Measurements from ENCODE around the gene SPAG16. TPM values are rescaled to one million over a fixed set of nuclear protein-coding genes. Genes with fewer than 3 reads are reported as not detected.
A peak's percentile ranks its signal among the peaks of the same experiment; 100 is the strongest.

Gene SPAG16
- polyA plus RNA-seq, 1 of the 3 experiments (the other 2 are of a cell fraction) = 29.5 TPM

DNA sequence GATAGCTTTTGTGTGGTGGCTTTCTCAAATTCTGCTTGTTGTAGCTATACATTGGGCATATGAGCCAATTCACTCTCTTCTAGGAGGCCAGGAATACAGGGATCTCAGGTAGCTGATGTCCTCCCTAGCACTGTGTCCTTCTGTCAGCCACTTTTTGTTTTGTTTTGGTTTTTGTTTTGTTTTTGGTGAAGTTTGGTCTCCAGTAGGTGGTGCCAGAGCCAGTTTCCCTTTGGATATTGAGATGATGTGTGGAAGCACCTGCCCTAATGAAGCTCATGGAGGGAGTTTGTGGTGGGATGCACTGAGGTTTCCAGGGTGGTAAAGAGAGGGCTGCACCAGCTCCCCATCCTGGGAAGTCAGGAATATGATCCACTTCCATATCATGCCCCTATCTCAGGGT is 1026.1 kb downstream of the SPAG16 start:
- CTCF ChIA-PET = interaction anchor here (0.9 to 2.2 kb wide), 6 partner anchors 9 to 76 kb away, joined by 3 to 8 read pairs (median 4); no protein-coding TSS in a partner anchor
- no peak for DNase-seq
- peaks cover 8% of the 10 kb centered on the region; the same call in 1 of the 2 replicates for H3K9me3 ChIP-seq
- POLR2A ChIA-PET = no interaction called here
- peaks cover 0 to 13% of the 10 kb centered on the region in 2 experiments; a peak in 1 of 4 replicates for H3K4me1 ChIP-seq (ENCODE audit: control insufficient read depth in 1 of 2, insufficient read depth in 2 of 2, low read depth in 1 of 2, low read length in 1 of 2)
- no peak overlapping the region for H3K4me2 ChIP-seq
- no peak overlapping the region for H3K9ac ChIP-seq
- H3F3A ChIP-seq (replicated peaks; ENCODE audit: insufficient read depth) = peaks cover 10% of the 10 kb centered on the region
- H3K79me2 ChIP-seq (ENCODE audit: insufficient read depth) = no peaks in the 10 kb centered on the region
- no peaks in the 10 kb centered on the region for H3K36me3 ChIP-seq (replicated peaks in 1 of 2; ENCODE audit: control insufficient read depth in 1 of 2, insufficient read depth in 2 of 2, low read length in 1 of 2)
- no peaks in the 10 kb centered on the region for H3K9me2 ChIP-seq
- no peak overlapping the region for H3K27ac ChIP-seq (ENCODE audit: low read depth in 2 of 2, low read length in 1 of 2)
- no peaks in the 10 kb centered on the region for H3K27me3 ChIP-seq (ENCODE audit: insufficient read depth)
- no peak overlapping the region for H3K4me3 ChIP-seq (ENCODE audit: low read depth in 2 of 2, low read length in 1 of 2)
- TF ChIP-seq, protein P1, sequence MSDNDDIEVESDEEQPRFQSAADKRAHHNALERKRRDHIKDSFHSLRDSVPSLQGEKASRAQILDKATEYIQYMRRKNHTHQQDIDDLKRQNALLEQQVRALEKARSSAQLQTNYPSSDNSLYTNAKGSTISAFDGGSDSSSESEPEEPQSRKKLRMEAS (IDR thresholded peaks at IDR 0.05; ENCODE audit: low read depth) = no peak
- TF ChIP-seq RXRA (IDR thresholded peaks at IDR 0.05; ENCODE audit: borderline replicate concordance, low read depth) = no peak
- TF ChIP-seq RAD21 (IDR thresholded peaks at IDR 0.05; ENCODE audit: low read length) = peak; percentile 50
- TF ChIP-seq, protein P2, sequence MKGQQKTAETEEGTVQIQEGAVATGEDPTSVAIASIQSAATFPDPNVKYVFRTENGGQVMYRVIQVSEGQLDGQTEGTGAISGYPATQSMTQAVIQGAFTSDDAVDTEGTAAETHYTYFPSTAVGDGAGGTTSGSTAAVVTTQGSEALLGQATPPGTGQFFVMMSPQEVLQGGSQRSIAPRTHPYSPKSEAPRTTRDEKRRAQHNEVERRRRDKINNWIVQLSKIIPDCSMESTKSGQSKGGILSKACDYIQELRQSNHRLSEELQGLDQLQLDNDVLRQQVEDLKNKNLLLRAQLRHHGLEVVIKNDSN (IDR thresholded peaks at IDR 0.05; ENCODE audit: borderline replicate concordance, low read depth) = no peak
- TF ChIP-seq EZH2phosphoT487 (IDR thresholded peaks at IDR 0.05; ENCODE audit: borderline replicate concordance, low read depth) = no peak
- TF ChIP-seq, protein P3, sequence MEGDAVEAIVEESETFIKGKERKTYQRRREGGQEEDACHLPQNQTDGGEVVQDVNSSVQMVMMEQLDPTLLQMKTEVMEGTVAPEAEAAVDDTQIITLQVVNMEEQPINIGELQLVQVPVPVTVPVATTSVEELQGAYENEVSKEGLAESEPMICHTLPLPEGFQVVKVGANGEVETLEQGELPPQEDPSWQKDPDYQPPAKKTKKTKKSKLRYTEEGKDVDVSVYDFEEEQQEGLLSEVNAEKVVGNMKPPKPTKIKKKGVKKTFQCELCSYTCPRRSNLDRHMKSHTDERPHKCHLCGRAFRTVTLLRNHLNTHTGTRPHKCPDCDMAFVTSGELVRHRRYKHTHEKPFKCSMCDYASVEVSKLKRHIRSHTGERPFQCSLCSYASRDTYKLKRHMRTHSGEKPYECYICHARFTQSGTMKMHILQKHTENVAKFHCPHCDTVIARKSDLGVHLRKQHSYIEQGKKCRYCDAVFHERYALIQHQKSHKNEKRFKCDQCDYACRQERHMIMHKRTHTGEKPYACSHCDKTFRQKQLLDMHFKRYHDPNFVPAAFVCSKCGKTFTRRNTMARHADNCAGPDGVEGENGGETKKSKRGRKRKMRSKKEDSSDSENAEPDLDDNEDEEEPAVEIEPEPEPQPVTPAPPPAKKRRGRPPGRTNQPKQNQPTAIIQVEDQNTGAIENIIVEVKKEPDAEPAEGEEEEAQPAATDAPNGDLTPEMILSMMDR (IDR thresholded peaks at IDR 0.05) = peak; percentile 21; the same call in 1 of the 2 replicates
- 0 out of 2 replicates have a peak, but pooled peaks have one; percentile 10 for TF ChIP-seq SMC3 (IDR thresholded peaks at IDR 0.05; ENCODE audit: low read depth, low read length)
- H4K20me1 ChIP-seq (ENCODE audit: insufficient read depth) = no peaks in the 10 kb centered on the region
- no peak overlapping the region for H2AFZ ChIP-seq (ENCODE audit: low read depth)

DNA sequence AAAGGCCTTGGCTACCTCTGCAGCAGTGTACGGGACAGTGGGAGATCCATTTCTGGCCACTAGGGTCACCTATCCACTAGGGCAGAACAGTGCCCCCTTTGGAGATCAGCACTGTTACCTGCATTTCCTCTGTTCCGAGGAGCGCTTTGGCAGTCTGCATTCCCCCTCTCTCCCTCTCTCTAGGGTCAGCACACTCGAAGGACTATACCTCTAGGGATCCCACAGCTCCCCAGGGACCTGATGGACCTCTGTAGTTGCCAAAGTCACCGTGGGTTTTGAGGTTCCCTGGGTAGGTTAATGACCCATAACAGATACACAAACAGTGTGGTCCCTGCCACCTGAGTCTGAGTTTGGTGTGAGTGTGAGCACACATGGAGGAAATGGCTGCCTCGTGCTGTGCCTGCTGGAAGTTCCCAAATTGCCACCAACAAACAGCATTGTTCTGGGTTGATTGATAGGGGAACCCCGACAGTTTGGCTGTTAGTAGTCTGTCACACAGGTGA is 1026.8 kb downstream of the SPAG16 start:
- TF ChIP-seq, protein P3 (IDR thresholded peaks at IDR 0.05) = peak; percentile 27
- TF ChIP-seq NFIC (IDR thresholded peaks at IDR 0.05; ENCODE audit: borderline replicate concordance) = no peak
- Histone ChIP-seq H3K79me2 (ENCODE audit: insufficient read depth) (no peaks in the 10 kb centered on the region), H3K27ac (ENCODE audit: low read depth in 2 of 2, low read length in 1 of 2) (no peak overlapping the region), H3K9me2 (no peaks in the 10 kb centered on the region), H4K20me1 (ENCODE audit: insufficient read depth) (no peaks in the 10 kb centered on the region), H3K4me2 (no peak overlapping the region), H3K4me3 (ENCODE audit: low read depth in 2 of 2, low read length in 1 of 2) (no peak overlapping the region), H2AFZ (ENCODE audit: low read depth) (0 out of 2 replicates have a peak overlapping the region, but pooled peaks have one; percentile 47), H3K4me1 (ENCODE audit: control insufficient read depth in 1 of 2, insufficient read depth in 2 of 2, low read depth in 1 of 2, low read length in 1 of 2) (peaks cover 0 to 13% of the 10 kb centered on the region in 2 experiments; a peak in 1 of 4 replicates), H3K9me3 (0 out of 2 replicates have a peak, but pooled peaks cover 5% of the 10 kb centered on the region), H3K36me3 (replicated peaks in 1 of 2; ENCODE audit: control insufficient read depth in 1 of 2, insufficient read depth in 2 of 2, low read length in 1 of 2) (no peaks in the 10 kb centered on the region), H3K27me3 (ENCODE audit: insufficient read depth) (no peaks in the 10 kb centered on the region), H3F3A (replicated peaks; ENCODE audit: insufficient read depth) (peaks cover 10% of the 10 kb centered on the region), H3K9ac (no peak overlapping the region)
- WGBS (ENCODE audit: low lambda C conversion rate) = 77% methylated on average over 7 of the region's 7 CpGs
- DNase-seq = no peak
- ChIA-PET POLR2A (no interaction called here), CTCF (interaction anchor here (1.0 to 2.2 kb wide), 4 partner anchors 8 to 20 kb away, joined by 3 to 8 read pairs (median 6); no protein-coding TSS in a partner anchor)
